IPS-20b (cell line): ENCODE measurements around the gene ARHGAP42.

Experiments
- H3K27ac ChIP-seq: one replicate; pipeline ENCODE4 v1.5.1; 2013; ENCODE audit warnings: low read length
- H3K27me3 ChIP-seq: 2 replicates; pipeline ENCODE4 v1.6.1; 2013; ENCODE audit warnings: mild to moderate bottlenecking, low read length, inconsistent platforms; ENCODE audit not compliant: insufficient read depth
- H3K36me3 ChIP-seq: 2 replicates; pipeline ENCODE4 v1.6.1; 2013; ENCODE audit warnings: low read depth, mild to moderate bottlenecking, inconsistent platforms, low read length, moderate library complexity; ENCODE audit not compliant: insufficient read depth
- H3K4me1 ChIP-seq: 2 replicates; pipeline ENCODE4 v1.6.1; 2013; ENCODE audit warnings: mild to moderate bottlenecking, control low read depth, inconsistent platforms, low read length, moderate library complexity; ENCODE audit not compliant: insufficient read depth
- H3K4me3 ChIP-seq: 2 replicates; pipeline ENCODE4 v1.5.1; 2013; ENCODE audit warnings: mild to moderate bottlenecking, low read length, inconsistent platforms
- H3K9ac ChIP-seq: 2 replicates; pipeline ENCODE4 v1.6.1; 2013; ENCODE audit warnings: low read depth, mild to moderate bottlenecking, inconsistent platforms, low read length, moderate library complexity
- H3K9me3 ChIP-seq: 2 replicates; pipeline ENCODE4 v1.6.1; 2013; ENCODE audit warnings: mild to moderate bottlenecking, low read depth, low read length, inconsistent platforms; ENCODE audit not compliant: insufficient read depth

The ARHGAP42 gene

DNA sequence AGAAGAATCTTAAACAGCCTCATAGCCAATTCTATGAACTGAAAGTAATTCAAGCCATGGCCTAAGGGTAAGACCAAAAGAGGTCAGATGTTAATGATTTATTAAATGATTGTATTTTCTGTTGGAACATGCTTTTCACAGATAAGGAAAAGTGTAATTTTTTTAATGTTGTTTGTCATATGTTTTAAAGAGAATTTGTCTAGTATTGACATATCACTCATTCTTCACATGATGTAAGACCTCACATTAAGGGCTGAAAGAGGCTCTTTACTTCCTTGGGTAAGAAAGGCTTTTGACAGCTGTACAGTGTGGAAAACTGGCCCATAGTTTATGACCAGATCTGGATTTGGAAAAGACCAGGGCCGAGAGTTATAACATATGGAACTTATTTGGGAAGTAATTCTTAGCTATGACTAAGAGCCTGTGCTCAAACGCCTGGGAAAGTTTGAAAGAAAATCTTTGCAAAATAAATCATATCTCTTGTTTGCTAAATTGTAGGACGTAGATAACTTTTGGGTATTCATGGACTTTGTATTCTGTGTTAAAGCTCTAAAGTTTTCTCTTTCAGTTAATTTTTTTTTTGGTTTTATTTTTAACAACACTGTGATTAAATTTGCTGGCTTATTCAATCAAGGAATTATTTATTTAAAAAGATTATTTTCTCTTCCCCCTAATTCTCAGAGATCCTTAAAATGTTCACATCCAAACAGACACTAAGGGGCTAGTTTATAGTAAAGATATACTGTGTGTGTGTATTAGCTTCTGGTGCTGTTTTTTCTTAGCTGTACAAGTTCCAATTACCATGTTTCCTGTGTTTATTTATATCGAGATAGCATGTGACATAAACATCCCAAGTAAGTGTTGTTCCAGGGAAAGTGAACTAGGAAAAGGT lies 162.2 kb downstream of the ARHGAP42 start:
- Histone ChIP-seq H3K9ac (no peak overlapping the region), H3K9me3 (no peaks in the 10 kb centered on the region), H3K27ac (no peak overlapping the region), H3K4me3 (no peak overlapping the region), H3K36me3 (no peaks in the 10 kb centered on the region), H3K4me1 (no peaks in the 10 kb centered on the region), H3K27me3 (no peaks in the 10 kb centered on the region)

- Histone ChIP-seq H3K4me1 (no peaks in the 10 kb centered on the region; the same call in 1 of the 2 replicates), H3K27ac (no peak overlapping the region), H3K4me3 (no peak overlapping the region), H3K27me3 (no peaks in the 10 kb centered on the region), H3K9me3 (no peaks in the 10 kb centered on the region), H3K36me3 (no peaks in the 10 kb centered on the region), H3K9ac (no peak overlapping the region)
These were observed 162.8 kb downstream of the ARHGAP42 start for GRCh38 chr11:100849901-100850235.

GRCh38 chr11:100851147-100851546 lies 164.1 kb downstream of the ARHGAP42 start:
- Histone ChIP-seq H3K9ac (no peak overlapping the region), H3K4me1 (peaks cover 8% of the 10 kb centered on the region), H3K4me3 (no peak overlapping the region), H3K9me3 (no peaks in the 10 kb centered on the region), H3K27me3 (no peaks in the 10 kb centered on the region), H3K36me3 (no peaks in the 10 kb centered on the region), H3K27ac (no peak overlapping the region)

- H3K9ac ChIP-seq = no peak overlapping the region
- no peaks in the 10 kb centered on the region for H3K36me3 ChIP-seq
- H3K27me3 ChIP-seq = no peaks in the 10 kb centered on the region
- H3K4me1 ChIP-seq = peaks cover 12% of the 10 kb centered on the region
- H3K4me3 ChIP-seq = no peak overlapping the region
- H3K27ac ChIP-seq = no peak overlapping the region
- no peaks in the 10 kb centered on the region for H3K9me3 ChIP-seq
These were observed 164.6 kb downstream of the ARHGAP42 start for GRCh38 chr11:100851584-100852152.

DNA sequence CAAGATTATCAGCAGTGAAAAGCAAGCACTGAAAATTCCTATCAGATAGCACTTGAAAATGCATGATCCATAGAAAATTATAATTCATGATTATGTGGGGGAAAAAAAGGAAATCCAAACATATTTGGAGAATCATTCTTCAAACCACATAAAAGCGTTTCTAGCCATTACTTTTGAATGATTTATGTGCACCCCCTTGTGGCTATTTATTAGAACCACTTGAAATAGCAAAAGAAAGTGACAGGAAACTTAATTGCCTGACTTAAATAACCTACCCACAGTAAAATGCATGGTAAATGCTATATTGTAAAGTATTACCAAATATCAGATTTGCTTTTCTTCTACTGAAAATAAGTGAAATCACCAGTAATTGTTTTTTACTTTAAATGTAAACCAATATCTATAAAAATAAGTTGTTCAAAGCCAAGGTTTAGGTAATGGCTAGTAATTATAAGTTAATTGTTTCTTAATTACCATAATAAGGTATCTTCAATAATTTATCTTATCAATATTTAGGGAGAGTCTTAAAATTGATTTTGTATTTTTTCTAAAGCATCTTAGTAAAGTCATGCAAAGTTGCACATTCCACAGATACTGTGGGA lies 168.5 kb downstream of the ARHGAP42 start:
- no peak overlapping the region for H3K27ac ChIP-seq

GRCh38 chr11:100857236-100858005 lies 170.3 kb downstream of the ARHGAP42 start:
- Histone ChIP-seq H3K27me3 (no peaks in the 10 kb centered on the region), H3K9ac (no peak overlapping the region), H3K4me3 (no peak overlapping the region), H3K4me1 (peaks cover 35% of the 10 kb centered on the region), H3K9me3 (no peaks in the 10 kb centered on the region), H3K36me3 (no peaks in the 10 kb centered on the region), H3K27ac (no peak overlapping the region)

More for the DNA sequence above, 168.5 kb downstream of the ARHGAP42 start:
- Histone ChIP-seq H3K4me3 (no peak overlapping the region), H3K9me3 (no peaks in the 10 kb centered on the region), H3K27me3 (no peaks in the 10 kb centered on the region), H3K9ac (no peak overlapping the region), H3K4me1 (peaks cover 35% of the 10 kb centered on the region), H3K36me3 (no peaks in the 10 kb centered on the region)

GRCh38 chr11:100860318-100861155 lies 173.4 kb downstream of the ARHGAP42 start:
- Histone ChIP-seq H3K9me3 (no peaks in the 10 kb centered on the region), H3K4me1 (peaks cover 30% of the 10 kb centered on the region), H3K36me3 (no peaks in the 10 kb centered on the region), H3K9ac (no peak overlapping the region), H3K4me3 (peak overlapping the region; percentile 19; the same call in 1 of the 2 replicates), H3K27me3 (no peaks in the 10 kb centered on the region), H3K27ac (no peak overlapping the region)

GRCh38 chr11:100861212-100861611 lies 174.1 kb downstream of the ARHGAP42 start:
- H3K27me3 ChIP-seq = no peaks in the 10 kb centered on the region
- H3K4me3 ChIP-seq = no peak overlapping the region
- H3K9ac ChIP-seq = no peak overlapping the region
- H3K9me3 ChIP-seq = no peaks in the 10 kb centered on the region
- no peaks in the 10 kb centered on the region for H3K36me3 ChIP-seq
- peaks cover 26% of the 10 kb centered on the region for H3K4me1 ChIP-seq
- H3K27ac ChIP-seq = no peak overlapping the region

GRCh38 chr11:100863080-100863581 lies 176.0 kb downstream of the ARHGAP42 start:
- H3K27ac ChIP-seq = no peak overlapping the region
- H3K36me3 ChIP-seq = no peaks in the 10 kb centered on the region
- peaks cover 13% of the 10 kb centered on the region; the same call in 1 of the 2 replicates for H3K4me1 ChIP-seq
- H3K9ac ChIP-seq = no peak overlapping the region
- H3K9me3 ChIP-seq = no peaks in the 10 kb centered on the region
- no peak overlapping the region for H3K4me3 ChIP-seq
- no peaks in the 10 kb centered on the region for H3K27me3 ChIP-seq

- no peaks in the 10 kb centered on the region for H3K27me3 ChIP-seq
- no peaks in the 10 kb centered on the region for H3K36me3 ChIP-seq
- H3K4me3 ChIP-seq = no peak overlapping the region
- no peak overlapping the region for H3K27ac ChIP-seq
- peaks cover 9% of the 10 kb centered on the region; the same call in 1 of the 2 replicates for H3K4me1 ChIP-seq
- H3K9me3 ChIP-seq = no peaks in the 10 kb centered on the region
- H3K9ac ChIP-seq = no peak overlapping the region
These were observed 178.5 kb downstream of the ARHGAP42 start for GRCh38 chr11:100865443-100866065.
